IMR-90 (cell line): ENCODE measurements around the gene PIK3CB.

Source experiments
- POLR2A ChIP-seq: IDR thresholded peaks from 2 replicates; pipeline ENCODE4 v1.6.1; 2012; ENCODE audit warnings: mild to moderate bottlenecking, low read depth, low read length
- RAD21 ChIP-seq: IDR thresholded peaks from 2 replicates; pipeline ENCODE4 v1.6.1; 2012; ENCODE audit warnings: low read length, improper control_type of control experiment
- TF ChIP-seq, protein P1 (sequence below): conservative IDR thresholded peaks from 2 replicates; pipeline ENCODE4 v1.5.1; 2012; ENCODE audit warnings: mild to moderate bottlenecking, low read depth, low read length, improper control_type of control experiment

GRCh38 chr3:138768946-138769345, 65.8 kb downstream of the PIK3CB start:
- TF ChIP-seq POLR2A, result no peak
- TF ChIP-seq, protein P1, sequence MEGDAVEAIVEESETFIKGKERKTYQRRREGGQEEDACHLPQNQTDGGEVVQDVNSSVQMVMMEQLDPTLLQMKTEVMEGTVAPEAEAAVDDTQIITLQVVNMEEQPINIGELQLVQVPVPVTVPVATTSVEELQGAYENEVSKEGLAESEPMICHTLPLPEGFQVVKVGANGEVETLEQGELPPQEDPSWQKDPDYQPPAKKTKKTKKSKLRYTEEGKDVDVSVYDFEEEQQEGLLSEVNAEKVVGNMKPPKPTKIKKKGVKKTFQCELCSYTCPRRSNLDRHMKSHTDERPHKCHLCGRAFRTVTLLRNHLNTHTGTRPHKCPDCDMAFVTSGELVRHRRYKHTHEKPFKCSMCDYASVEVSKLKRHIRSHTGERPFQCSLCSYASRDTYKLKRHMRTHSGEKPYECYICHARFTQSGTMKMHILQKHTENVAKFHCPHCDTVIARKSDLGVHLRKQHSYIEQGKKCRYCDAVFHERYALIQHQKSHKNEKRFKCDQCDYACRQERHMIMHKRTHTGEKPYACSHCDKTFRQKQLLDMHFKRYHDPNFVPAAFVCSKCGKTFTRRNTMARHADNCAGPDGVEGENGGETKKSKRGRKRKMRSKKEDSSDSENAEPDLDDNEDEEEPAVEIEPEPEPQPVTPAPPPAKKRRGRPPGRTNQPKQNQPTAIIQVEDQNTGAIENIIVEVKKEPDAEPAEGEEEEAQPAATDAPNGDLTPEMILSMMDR, result no peak
- no peak for TF ChIP-seq RAD21
